ENCODE data around the gene ZBTB20. TPM values are rescaled to one million over a fixed set of nuclear protein-coding genes. Genes with fewer than 3 reads are reported as not detected.

Gene ZBTB20
- polyA plus RNA-seq, 4 donors = 0.27 to 2.2 (median 1.3) TPM

DNA sequence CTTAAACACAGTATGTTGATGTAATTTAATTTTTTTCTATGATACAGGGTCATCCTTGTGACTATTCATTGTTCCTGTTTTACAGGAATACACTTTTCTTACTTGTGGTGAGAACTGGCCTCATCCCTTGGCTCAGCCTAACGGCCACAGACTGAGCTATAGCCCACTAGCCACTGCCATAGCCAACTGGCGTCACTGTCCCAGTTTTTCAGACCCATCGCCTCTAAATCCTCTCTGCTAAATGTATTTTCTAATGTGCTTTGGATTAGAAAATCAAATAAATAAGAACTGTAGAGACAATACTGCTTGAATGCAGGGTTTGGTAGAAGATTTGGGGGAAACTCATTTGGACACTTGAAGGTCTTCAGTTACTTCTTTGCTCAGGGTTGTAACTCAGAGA lies 740.2 kb downstream of the ZBTB20 start:
- Histone ChIP-seq H3K4me1 (ENCODE audit: control insufficient read depth in 3 of 3, insufficient read depth in 2 of 3, low read depth in 1 of 3, low read length in 2 of 3) (peaks cover 0 to 2% (median 0%) of the 10 kb centered on the region in 3 donors), H3K27me3 (ENCODE audit: control insufficient read depth in 3 of 3, insufficient read depth in 3 of 3, low read length in 3 of 3) (no peaks in the 10 kb centered on the region), H3K27ac (ENCODE audit: low read depth in 1 of 3, low read length in 2 of 3) (peak overlapping the region in 1 of 3 donors; percentile 55), H3K4me3 (ENCODE audit: low read depth in 1 of 3, low read length in 3 of 3) (no peak overlapping the region), H3K9me3 (ENCODE audit: control insufficient read depth in 2 of 2, insufficient read depth in 1 of 2, low read depth in 1 of 2, low read length in 1 of 2) (no peaks in the 10 kb centered on the region), H3K36me3 (ENCODE audit: control insufficient read depth in 3 of 3, insufficient read depth in 2 of 3, low read depth in 1 of 3, low read length in 3 of 3) (no peaks in the 10 kb centered on the region)
- WGBS, 3 donors = 87 to 92% (median 92%) methylated on average over 3 of the region's 3 CpGs
- DNase-seq (no peak), FAIRE-seq (no peak)

DNA sequence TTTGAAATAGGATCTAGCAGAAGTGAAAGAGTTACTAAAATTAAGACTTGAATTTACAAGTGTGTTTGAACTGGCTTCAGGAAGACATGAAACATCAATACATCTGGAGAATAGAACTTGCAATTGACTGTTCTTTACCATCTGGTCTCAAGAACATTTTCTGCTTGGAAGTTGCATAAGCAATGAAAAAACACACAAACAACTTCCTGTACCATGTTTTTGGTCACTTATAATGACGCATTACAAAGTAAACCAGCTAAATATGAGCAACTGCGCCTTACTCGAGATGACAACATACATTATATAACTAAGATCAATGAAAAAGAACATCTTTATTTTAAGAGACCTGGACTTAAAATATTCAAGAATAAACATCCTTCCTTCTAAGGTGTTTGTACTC lies 740.8 kb downstream of the ZBTB20 start:
- FAIRE-seq = no peak
- WGBS, 3 donors = 78 to 95% (median 94%) methylated on average over 3 of the region's 3 CpGs
- Histone ChIP-seq H3K4me1 (ENCODE audit: control insufficient read depth in 3 of 3, insufficient read depth in 2 of 3, low read depth in 1 of 3, low read length in 2 of 3) (no peaks in the 10 kb centered on the region), H3K36me3 (ENCODE audit: control insufficient read depth in 3 of 3, insufficient read depth in 2 of 3, low read depth in 1 of 3, low read length in 3 of 3) (no peaks in the 10 kb centered on the region), H3K27me3 (ENCODE audit: control insufficient read depth in 3 of 3, insufficient read depth in 3 of 3, low read length in 3 of 3) (no peaks in the 10 kb centered on the region), H3K4me3 (ENCODE audit: low read depth in 1 of 3, low read length in 3 of 3) (no peak overlapping the region), H3K9me3 (ENCODE audit: control insufficient read depth in 2 of 2, insufficient read depth in 1 of 2, low read depth in 1 of 2, low read length in 1 of 2) (no peaks in the 10 kb centered on the region), H3K27ac (ENCODE audit: low read depth in 1 of 3, low read length in 2 of 3) (no peak overlapping the region)
- no peak for DNase-seq

DNA sequence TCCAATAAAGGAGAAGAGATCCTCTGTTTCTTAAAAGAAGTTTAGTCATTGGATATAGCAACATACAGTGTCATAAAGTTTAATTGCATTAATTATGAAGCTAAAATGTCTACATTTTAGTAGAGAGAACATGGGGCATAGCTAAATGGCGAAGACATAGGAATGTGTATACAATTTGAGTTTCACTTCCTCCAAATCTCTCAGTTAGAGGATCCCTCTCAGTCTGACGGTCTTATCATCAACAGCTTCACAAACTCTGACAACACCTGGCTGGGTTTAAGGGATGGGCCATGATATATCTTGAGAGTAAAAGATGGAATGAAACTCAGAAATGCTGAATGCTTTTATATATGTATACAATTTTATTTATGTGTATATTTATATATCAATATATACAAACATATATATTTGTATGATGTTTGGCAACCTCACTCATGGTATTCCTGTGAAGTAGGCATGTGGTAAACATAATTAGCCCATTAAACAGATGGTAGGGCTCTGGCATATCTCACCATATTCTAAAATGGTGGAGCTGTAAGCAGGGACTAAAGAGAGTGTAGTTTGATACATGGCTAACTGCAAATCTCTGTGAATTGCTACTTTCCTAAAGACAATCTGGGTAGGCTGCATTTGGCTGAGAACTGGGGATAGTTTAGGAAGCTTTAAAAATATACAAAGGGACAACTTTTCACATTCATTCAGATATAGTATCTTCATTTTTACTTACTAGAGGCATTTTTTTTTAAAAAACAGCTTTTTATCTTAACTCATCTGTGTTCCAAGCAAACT lies 741.7 kb downstream of the ZBTB20 start:
- 74 to 86% (median 83%) methylated on average over 2 of the region's 2 CpGs for WGBS, 3 donors
- no peak overlapping the region for H3K4me3 ChIP-seq (ENCODE audit: low read depth in 1 of 3, low read length in 3 of 3)
- no peaks in the 10 kb centered on the region for H3K4me1 ChIP-seq (ENCODE audit: control insufficient read depth in 3 of 3, insufficient read depth in 2 of 3, low read depth in 1 of 3, low read length in 2 of 3)
- no peak overlapping the region for H3K27ac ChIP-seq (ENCODE audit: low read depth in 1 of 3, low read length in 2 of 3)
- H3K27me3 ChIP-seq (ENCODE audit: control insufficient read depth in 3 of 3, insufficient read depth in 3 of 3, low read length in 3 of 3) = no peaks in the 10 kb centered on the region
- no peaks in the 10 kb centered on the region for H3K9me3 ChIP-seq (ENCODE audit: control insufficient read depth in 2 of 2, insufficient read depth in 1 of 2, low read depth in 1 of 2, low read length in 1 of 2)
- no peak for FAIRE-seq
- no peaks in the 10 kb centered on the region for H3K36me3 ChIP-seq (ENCODE audit: control insufficient read depth in 3 of 3, insufficient read depth in 2 of 3, low read depth in 1 of 3, low read length in 3 of 3)
- DNase-seq = no peak

DNA sequence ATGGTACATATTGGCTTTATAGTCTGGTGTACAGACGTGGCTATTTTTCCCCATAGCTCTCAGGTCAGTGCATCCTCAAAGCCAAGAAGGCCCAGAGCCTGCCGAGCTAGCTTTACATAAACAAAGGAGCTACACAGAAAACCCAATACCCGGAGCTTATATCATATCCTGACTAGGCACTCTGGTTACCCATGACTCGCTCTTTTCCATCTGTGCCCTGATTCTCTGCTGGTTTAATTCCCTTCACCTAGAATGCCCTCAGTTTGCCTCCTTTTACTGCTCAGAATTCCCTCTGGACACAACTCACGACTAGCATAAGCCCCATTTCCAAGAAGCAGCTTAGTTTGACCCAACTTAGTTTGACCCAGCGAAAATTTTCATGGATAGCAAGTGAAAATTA lies 742.5 kb downstream of the ZBTB20 start:
- 76 to 87% (median 85%) methylated on average over 6 of the region's 6 CpGs for WGBS, 3 donors
- no peak overlapping the region for H3K4me3 ChIP-seq (ENCODE audit: low read depth in 1 of 3, low read length in 3 of 3)
- H3K27me3 ChIP-seq (ENCODE audit: control insufficient read depth in 3 of 3, insufficient read depth in 3 of 3, low read length in 3 of 3) = no peaks in the 10 kb centered on the region
- DNase-seq (no peak), FAIRE-seq (no peak)
- no peaks in the 10 kb centered on the region for H3K4me1 ChIP-seq (ENCODE audit: control insufficient read depth in 3 of 3, insufficient read depth in 2 of 3, low read depth in 1 of 3, low read length in 2 of 3)
- H3K27ac ChIP-seq (ENCODE audit: low read depth in 1 of 3, low read length in 2 of 3) = no peak overlapping the region
- no peaks in the 10 kb centered on the region for H3K36me3 ChIP-seq (ENCODE audit: control insufficient read depth in 3 of 3, insufficient read depth in 2 of 3, low read depth in 1 of 3, low read length in 3 of 3)
- H3K9me3 ChIP-seq (ENCODE audit: control insufficient read depth in 2 of 2, insufficient read depth in 1 of 2, low read depth in 1 of 2, low read length in 1 of 2) = no peaks in the 10 kb centered on the region

DNA sequence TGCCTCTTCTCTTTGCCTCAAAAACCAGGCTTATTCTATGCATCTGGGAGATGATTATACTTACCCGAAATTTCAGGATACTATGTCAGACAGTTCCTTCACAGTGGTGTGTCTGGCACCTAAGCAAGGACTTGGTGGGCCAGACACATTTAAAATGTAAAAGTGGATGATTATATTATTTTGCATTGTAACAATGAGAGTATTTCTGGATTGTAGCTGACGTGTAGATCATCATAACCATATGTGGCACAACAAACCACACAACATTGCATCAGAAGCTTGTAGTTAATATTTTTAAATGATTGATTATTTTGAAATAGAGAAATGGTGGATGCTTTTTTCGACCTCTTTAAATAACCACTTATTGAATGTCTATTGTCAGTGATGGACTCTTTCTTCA lies 744.2 kb downstream of the ZBTB20 start:
- FAIRE-seq = no peak
- 87 to 92% (median 89%) methylated on average over 3 of the region's 3 CpGs for WGBS, 3 donors
- no peaks in the 10 kb centered on the region for H3K9me3 ChIP-seq (ENCODE audit: control insufficient read depth in 2 of 2, insufficient read depth in 1 of 2, low read depth in 1 of 2, low read length in 1 of 2)

DNA sequence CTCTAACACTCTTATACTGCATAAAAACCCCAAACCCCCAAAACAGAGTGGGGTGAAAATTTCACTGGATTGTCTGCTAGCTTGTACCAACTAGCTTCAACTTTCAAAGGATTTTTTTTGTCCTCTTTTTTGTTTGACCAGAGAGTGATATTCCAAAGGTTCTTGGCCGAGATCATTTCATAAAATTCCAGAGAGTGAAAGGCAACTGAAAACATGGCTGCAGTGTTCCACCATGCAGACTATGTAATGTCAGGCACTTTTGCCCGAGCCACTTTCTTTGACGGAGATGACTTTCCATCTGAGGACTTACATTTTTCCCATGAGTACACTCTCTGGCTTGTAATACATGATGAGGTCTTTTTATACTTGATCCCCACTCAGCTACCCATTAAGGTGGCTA lies 745.7 kb downstream of the ZBTB20 start:
- WGBS, 3 donors = 93 to 97% (median 94%) methylated on average over 3 of the region's 3 CpGs
- FAIRE-seq (no peak), DNase-seq (no peak)
- Histone ChIP-seq H3K9me3 (ENCODE audit: control insufficient read depth in 2 of 2, insufficient read depth in 1 of 2, low read depth in 1 of 2, low read length in 1 of 2) (no peaks in the 10 kb centered on the region), H3K4me1 (ENCODE audit: control insufficient read depth in 3 of 3, insufficient read depth in 2 of 3, low read depth in 1 of 3, low read length in 2 of 3) (no peaks in the 10 kb centered on the region), H3K4me3 (ENCODE audit: low read depth in 1 of 3, low read length in 3 of 3) (no peak overlapping the region), H3K36me3 (ENCODE audit: control insufficient read depth in 3 of 3, insufficient read depth in 2 of 3, low read depth in 1 of 3, low read length in 3 of 3) (no peaks in the 10 kb centered on the region), H3K27ac (ENCODE audit: low read depth in 1 of 3, low read length in 2 of 3) (no peak overlapping the region), H3K27me3 (ENCODE audit: control insufficient read depth in 3 of 3, insufficient read depth in 3 of 3, low read length in 3 of 3) (no peaks in the 10 kb centered on the region)

More for the DNA sequence above, 744.2 kb downstream of the ZBTB20 start:
- no peaks in the 10 kb centered on the region for H3K27me3 ChIP-seq (ENCODE audit: control insufficient read depth in 3 of 3, insufficient read depth in 3 of 3, low read length in 3 of 3)
- no peak overlapping the region for H3K27ac ChIP-seq (ENCODE audit: low read depth in 1 of 3, low read length in 2 of 3)
- no peaks in the 10 kb centered on the region for H3K4me1 ChIP-seq (ENCODE audit: control insufficient read depth in 3 of 3, insufficient read depth in 2 of 3, low read depth in 1 of 3, low read length in 2 of 3)
- no peaks in the 10 kb centered on the region for H3K36me3 ChIP-seq (ENCODE audit: control insufficient read depth in 3 of 3, insufficient read depth in 2 of 3, low read depth in 1 of 3, low read length in 3 of 3)
- no peak for DNase-seq
- H3K4me3 ChIP-seq (ENCODE audit: low read depth in 1 of 3, low read length in 3 of 3) = no peak overlapping the region

DNA sequence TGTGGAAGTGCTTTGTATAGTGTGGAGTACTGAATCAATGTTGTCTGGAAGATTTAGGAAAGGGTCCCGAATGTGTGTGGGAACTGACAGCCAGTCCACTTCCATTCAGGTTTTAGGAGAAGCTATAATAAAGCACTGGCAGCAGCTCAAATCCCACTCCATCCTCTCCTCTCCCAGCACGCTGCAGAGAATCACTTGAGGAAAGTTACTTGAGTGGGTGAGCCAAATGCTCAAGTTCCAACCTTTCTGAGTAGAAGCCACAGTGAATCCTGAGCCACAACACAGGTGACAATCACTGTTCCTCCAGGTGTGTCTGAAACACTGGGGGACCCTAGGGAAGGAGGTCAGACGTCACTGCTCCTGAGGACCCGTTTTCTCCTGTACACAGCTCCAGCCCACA lies 746.7 kb downstream of the ZBTB20 start:
- Histone ChIP-seq H3K9me3 (ENCODE audit: control insufficient read depth in 2 of 2, insufficient read depth in 1 of 2, low read depth in 1 of 2, low read length in 1 of 2) (no peaks in the 10 kb centered on the region), H3K4me1 (ENCODE audit: control insufficient read depth in 3 of 3, insufficient read depth in 2 of 3, low read depth in 1 of 3, low read length in 2 of 3) (no peaks in the 10 kb centered on the region), H3K4me3 (ENCODE audit: low read depth in 1 of 3, low read length in 3 of 3) (no peak overlapping the region), H3K27me3 (ENCODE audit: control insufficient read depth in 3 of 3, insufficient read depth in 3 of 3, low read length in 3 of 3) (no peaks in the 10 kb centered on the region), H3K27ac (ENCODE audit: low read depth in 1 of 3, low read length in 2 of 3) (peak overlapping the region in 1 of 3 donors; percentile 19), H3K36me3 (ENCODE audit: control insufficient read depth in 3 of 3, insufficient read depth in 2 of 3, low read depth in 1 of 3, low read length in 3 of 3) (no peaks in the 10 kb centered on the region)
- FAIRE-seq (no peak), DNase-seq (peak in 1 of 2 donors; percentile 5)
- 81 to 91% (median 89%) methylated on average over 4 of the region's 4 CpGs for WGBS, 3 donors

DNA sequence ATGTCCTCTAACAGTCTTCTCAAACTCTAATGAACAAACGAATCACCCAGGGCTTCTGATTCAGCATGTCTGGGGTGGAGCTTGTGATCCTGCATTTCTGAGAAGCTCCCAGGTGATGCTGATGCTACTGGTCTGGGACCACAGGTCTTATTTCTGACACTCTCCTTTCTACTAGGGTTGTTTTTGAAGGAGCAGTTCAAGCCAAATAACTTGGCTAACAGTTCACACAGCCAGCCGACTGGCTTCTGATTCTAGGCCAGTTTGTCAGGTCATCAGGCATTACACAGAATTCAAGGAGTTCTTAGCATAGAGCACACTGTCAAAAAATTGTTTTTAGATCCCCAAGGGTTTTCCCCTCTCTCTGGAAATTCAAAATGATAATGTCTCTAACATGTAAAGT lies 752.5 kb downstream of the ZBTB20 start:
- FAIRE-seq (no peak), DNase-seq (no peak)
- H3K4me3 ChIP-seq (ENCODE audit: low read depth in 1 of 3, low read length in 3 of 3) = no peak overlapping the region
- H3K4me1 ChIP-seq (ENCODE audit: control insufficient read depth in 3 of 3, insufficient read depth in 2 of 3, low read depth in 1 of 3, low read length in 2 of 3) = no peaks in the 10 kb centered on the region
- H3K36me3 ChIP-seq (ENCODE audit: control insufficient read depth in 3 of 3, insufficient read depth in 2 of 3, low read depth in 1 of 3, low read length in 3 of 3) = no peaks in the 10 kb centered on the region
- no peak overlapping the region for H3K27ac ChIP-seq (ENCODE audit: low read depth in 1 of 3, low read length in 2 of 3)
- H3K9me3 ChIP-seq (ENCODE audit: control insufficient read depth in 2 of 2, insufficient read depth in 1 of 2, low read depth in 1 of 2, low read length in 1 of 2) = no peaks in the 10 kb centered on the region
- H3K27me3 ChIP-seq (ENCODE audit: control insufficient read depth in 3 of 3, insufficient read depth in 3 of 3, low read length in 3 of 3) = no peaks in the 10 kb centered on the region
- 65 to 78% (median 77%) methylated on average over 2 of the region's 2 CpGs for WGBS, 3 donors
